DND-41 (cell line): ENCODE results near the gene GCHFR.

Experiments used
- ATAC-seq: fragments of 200-7000 bp; cut with Tn5 transposase; 3 replicates; pipeline ENCODE4 v1.9.1; 2021; ENCODE audit warnings: low read depth; ENCODE audit not compliant: insufficient read depth
- DNase-seq: peaks from one replicate; pipeline ENCODE4 v3.0.0-alpha.2; 2020
- H2AFZ ChIP-seq: 2 replicates; pipeline ENCODE4 v1.6.0; 2012; ENCODE audit warnings: low read depth, low read length
- H3K27ac ChIP-seq: 2 replicates; pipeline ENCODE4 v1.5.1; 2012; ENCODE audit warnings: low read length, inconsistent platforms
- H3K27me3 ChIP-seq: fragments of 200-600 bp; sonication (generic); 2 replicates; pipeline ENCODE4 v1.6.0; 2012; ENCODE audit warnings: low read length, mild to moderate bottlenecking, inconsistent platforms; ENCODE audit not compliant: insufficient read depth, poor library complexity
- H3K36me3 ChIP-seq: 2 replicates; pipeline ENCODE4 v1.5.1; 2012; ENCODE audit warnings: low read length, inconsistent platforms; ENCODE audit not compliant: insufficient read depth
- H3K4me1 ChIP-seq: 2 replicates; pipeline ENCODE4 v1.5.1; 2012; ENCODE audit warnings: mild to moderate bottlenecking, low read length; ENCODE audit not compliant: insufficient read depth
- H3K4me2 ChIP-seq: 2 replicates; pipeline ENCODE4 v1.6.0; 2012; ENCODE audit warnings: mild to moderate bottlenecking, moderate library complexity, low read length, inconsistent platforms; ENCODE audit not compliant: insufficient read depth
- H3K4me3 ChIP-seq, 2 experiments: fragments of 200-600 bp in 1 of 2; shearing (Covaris generic) in 1 of 2; 2 replicates each; pipeline ENCODE4 v1.5.1; 2012 to 2016; ENCODE audit warnings: inconsistent platforms in 2 of 2, low read length in 2 of 2, mild to moderate bottlenecking in 2 of 2, low read depth in 1 of 2, moderate library complexity in 1 of 2
- H3K79me2 ChIP-seq: 2 replicates; pipeline ENCODE4 v1.6.0; 2012; ENCODE audit warnings: low read length, inconsistent platforms; ENCODE audit not compliant: insufficient read depth
- H3K9ac ChIP-seq: 2 replicates; pipeline ENCODE4 v1.6.0; 2012; ENCODE audit warnings: low read depth, mild to moderate bottlenecking, inconsistent platforms, low read length, moderate library complexity
- H3K9me3 ChIP-seq: 2 replicates; pipeline ENCODE4 v1.5.1; 2012; ENCODE audit warnings: low read length, moderate library complexity, mild to moderate bottlenecking, inconsistent platforms; ENCODE audit not compliant: insufficient read depth, severe bottlenecking
- H4K20me1 ChIP-seq: 2 replicates; pipeline ENCODE4 v1.6.0; 2012; ENCODE audit warnings: low read length; ENCODE audit not compliant: insufficient read depth
- CTCF ChIP-seq: IDR thresholded peaks from 2 replicates; pipeline ENCODE4 v1.5.1; 2012; ENCODE audit warnings: borderline replicate concordance, low read length, moderate library complexity, mild to moderate bottlenecking; ENCODE audit not compliant: poor library complexity, severe bottlenecking; ENCODE audit errors: extremely low read depth
- EZH2 ChIP-seq: IDR thresholded peaks from 3 replicates; pipeline ENCODE4 v1.6.1; 2012; ENCODE audit warnings: borderline replicate concordance, low read depth, mild to moderate bottlenecking, moderate library complexity, low read length, inconsistent platforms; ENCODE audit not compliant: severe bottlenecking

GCHFR gene

GRCh38 chr15:40807888-40808461, 44.1 kb downstream of the GCHFR start:
- peaks cover 41% of the 10 kb centered on the region for H3K79me2 ChIP-seq
- no peak for DNase-seq
- ATAC-seq = no peak
- H3K4me2 ChIP-seq = peak overlapping the region; percentile 88
- peak overlapping the region; percentile 99 for H2AFZ ChIP-seq
- TF ChIP-seq CTCF (no peak), EZH2 (no peak)
- no peaks in the 10 kb centered on the region for H4K20me1 ChIP-seq
- H3K4me1 ChIP-seq = peaks cover 25% of the 10 kb centered on the region
- H3K36me3 ChIP-seq = peaks cover 25% of the 10 kb centered on the region
- peak overlapping the region; percentile 72 for H3K27ac ChIP-seq
- H3K9me3 ChIP-seq = no peaks in the 10 kb centered on the region
- H3K9ac ChIP-seq = peak overlapping the region; percentile 87
- peak overlapping the region; percentile 77 to 92 for H3K4me3 ChIP-seq
- no peaks in the 10 kb centered on the region for H3K27me3 ChIP-seq

- H3K36me3 ChIP-seq = peaks cover 34% of the 10 kb centered on the region
- no peak overlapping the region for H3K27ac ChIP-seq
- peak overlapping the region; percentile 87; the same call in 1 of the 2 replicates for H3K9ac ChIP-seq
- H3K4me2 ChIP-seq = peak overlapping the region; percentile 88; the same call in 1 of the 2 replicates
- H2AFZ ChIP-seq = no peak overlapping the region
- H4K20me1 ChIP-seq = no peaks in the 10 kb centered on the region
- peak overlapping the region in 1 of 2 experiments; percentile 92; a peak in 1 of 4 replicates for H3K4me3 ChIP-seq
- DNase-seq (no peak), ATAC-seq (no peak)
- peaks cover 31% of the 10 kb centered on the region for H3K79me2 ChIP-seq
- TF ChIP-seq CTCF (no peak), EZH2 (no peak)
- peaks cover 25% of the 10 kb centered on the region for H3K4me1 ChIP-seq
- no peaks in the 10 kb centered on the region for H3K27me3 ChIP-seq
- H3K9me3 ChIP-seq = no peaks in the 10 kb centered on the region
Observed at GRCh38 chr15:40808861-40809450, 45.1 kb downstream of the GCHFR start.

- no peak for DNase-seq
- no peak overlapping the region for H2AFZ ChIP-seq
Observed at GRCh38 chr15:40812721-40813425, 49.0 kb downstream of the GCHFR start.

More at GRCh38 chr15:40812721-40813425, 49.0 kb downstream of the GCHFR start:
- no peak overlapping the region for H3K4me3 ChIP-seq
- no peak for ATAC-seq
- peaks cover 12% of the 10 kb centered on the region for H3K4me1 ChIP-seq
- H3K36me3 ChIP-seq = peaks cover 39% of the 10 kb centered on the region
- H3K9ac ChIP-seq = no peak overlapping the region
- no peak overlapping the region for H3K4me2 ChIP-seq
- no peaks in the 10 kb centered on the region for H3K9me3 ChIP-seq
- peaks cover 10% of the 10 kb centered on the region for H3K79me2 ChIP-seq
- H4K20me1 ChIP-seq = no peaks in the 10 kb centered on the region
- H3K27ac ChIP-seq = no peak overlapping the region
- no peak for TF ChIP-seq CTCF
- no peak for TF ChIP-seq EZH2
- no peaks in the 10 kb centered on the region for H3K27me3 ChIP-seq
